GM12892 (cell line): ENCODE results near the gene RPS25.

ENCODE experiments used
- POLR2A ChIP-seq: IDR thresholded peaks from 2 replicates; pipeline ENCODE4 v1.6.1; 2011; ENCODE audit warnings: low read depth, low read length, control low read depth
- POLR2AphosphoS5 ChIP-seq: IDR thresholded peaks from 2 replicates; pipeline ENCODE4 v1.6.1; 2011; ENCODE audit warnings: low read depth, low read length, control low read depth
- TAF1 ChIP-seq: IDR thresholded peaks from 2 replicates; pipeline ENCODE4 v1.6.1; 2011; ENCODE audit warnings: low read depth, mild to moderate bottlenecking, control low read depth, low read length, borderline replicate concordance

DNA sequence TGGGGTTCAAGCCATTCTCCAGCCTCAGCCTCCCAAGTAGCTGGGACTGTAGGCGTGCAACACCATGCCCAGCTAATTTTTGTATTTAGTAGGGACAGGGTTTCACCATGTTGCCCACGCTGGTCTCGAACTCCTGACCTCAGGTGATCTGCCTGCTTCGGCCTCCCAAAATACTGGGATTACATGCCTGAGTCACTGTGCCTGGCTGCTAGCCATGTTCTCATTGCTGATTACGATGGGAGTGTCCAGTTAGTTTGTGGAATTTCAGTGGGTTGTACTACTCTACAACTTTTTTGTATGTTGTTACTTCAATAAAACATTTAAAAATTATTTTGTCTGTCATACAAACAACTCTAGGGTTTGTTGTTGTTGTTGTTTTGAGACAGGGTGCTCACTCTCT is 44.6 kb upstream of the RPS25 start:
- TF ChIP-seq POLR2A: no peak
- TF ChIP-seq POLR2AphosphoS5: no peak
- no peak for TF ChIP-seq TAF1
